GM12892 (cell line): Measurements from ENCODE around the gene ABHD18.

Experiments
- POLR2A ChIP-seq: IDR thresholded peaks from 2 replicates; pipeline ENCODE4 v1.6.1; 2011; ENCODE audit warnings: low read depth, low read length, control low read depth
- POLR2AphosphoS5 ChIP-seq: IDR thresholded peaks from 2 replicates; pipeline ENCODE4 v1.6.1; 2011; ENCODE audit warnings: low read depth, low read length, control low read depth

DNA sequence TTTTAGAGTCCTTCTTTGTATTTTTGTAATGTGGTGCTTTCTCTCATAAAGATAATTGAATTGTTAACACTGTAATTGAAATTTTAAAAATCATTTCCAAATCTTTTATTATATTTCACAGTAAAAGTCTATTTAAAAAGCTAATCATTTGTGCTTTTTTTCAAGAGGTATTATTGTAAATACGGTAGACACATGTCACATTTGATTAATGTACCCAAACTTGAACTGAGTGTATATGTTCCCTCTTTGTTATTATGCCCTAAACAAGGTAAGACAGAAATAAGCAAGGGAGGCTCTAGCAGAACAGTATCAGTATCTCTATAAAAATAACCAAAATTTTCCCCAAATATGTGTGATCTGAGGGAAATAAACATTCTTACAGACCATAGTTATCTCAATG is 74.4 kb downstream of the ABHD18 start:
- TF ChIP-seq POLR2A, result no peak
- TF ChIP-seq POLR2AphosphoS5, result no peak
